GM21529 (cell line): ENCODE data around the gene CSRNP3.
"Not testable (repeated sequence)": the region's sequence is repeated elsewhere in the genome, so short reads cannot be mapped to it uniquely, and the experiment has no call there.

ENCODE experiments used
- ATAC-seq: cut with Tn5 transposase; IDR thresholded peaks from one replicate; pipeline ENCODE4 v1.9.1; 2021; ENCODE audit not compliant: unreplicated experiment

Gene CSRNP3

DNA sequence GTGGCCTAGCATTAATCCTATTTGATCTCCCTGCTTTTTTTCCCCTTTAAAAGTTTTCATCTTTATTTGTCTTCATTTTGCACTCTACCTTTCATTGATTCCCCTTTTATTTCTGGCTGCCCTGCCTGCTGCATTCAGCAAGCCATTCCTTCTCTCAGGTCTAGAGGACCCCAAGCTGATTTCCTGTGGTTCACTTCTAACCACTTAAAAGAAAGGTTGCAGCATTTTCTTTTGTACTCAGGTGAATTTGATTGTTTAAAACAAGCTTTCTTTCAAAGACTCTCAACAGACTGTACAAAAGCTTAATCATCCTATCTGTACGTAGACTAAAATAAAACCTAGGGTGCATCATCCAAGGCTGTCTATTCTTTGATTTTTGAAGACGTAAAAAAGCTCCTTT, 160.3 kb downstream of the CSRNP3 start:
- no peak for ATAC-seq

DNA sequence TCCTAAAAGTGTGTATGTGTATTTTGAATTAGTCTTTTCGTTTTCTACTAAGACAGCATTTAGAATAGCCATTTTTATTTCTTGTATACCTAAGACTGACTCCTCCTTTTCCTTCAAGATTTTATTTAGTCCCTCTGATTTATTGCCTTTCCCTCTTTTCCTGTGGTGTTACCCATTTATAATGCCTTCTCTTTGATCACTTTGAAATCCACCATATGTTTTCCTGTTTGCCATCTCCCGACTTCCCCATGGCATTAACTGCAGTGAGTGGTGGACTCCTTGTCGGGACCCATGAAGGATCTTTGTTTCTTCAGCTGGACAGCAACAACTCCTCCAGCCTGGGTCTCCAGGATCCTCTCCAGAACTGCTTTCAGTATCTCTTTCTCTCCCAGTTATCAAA, 160.7 kb downstream of the CSRNP3 start:
- no peak for ATAC-seq

DNA sequence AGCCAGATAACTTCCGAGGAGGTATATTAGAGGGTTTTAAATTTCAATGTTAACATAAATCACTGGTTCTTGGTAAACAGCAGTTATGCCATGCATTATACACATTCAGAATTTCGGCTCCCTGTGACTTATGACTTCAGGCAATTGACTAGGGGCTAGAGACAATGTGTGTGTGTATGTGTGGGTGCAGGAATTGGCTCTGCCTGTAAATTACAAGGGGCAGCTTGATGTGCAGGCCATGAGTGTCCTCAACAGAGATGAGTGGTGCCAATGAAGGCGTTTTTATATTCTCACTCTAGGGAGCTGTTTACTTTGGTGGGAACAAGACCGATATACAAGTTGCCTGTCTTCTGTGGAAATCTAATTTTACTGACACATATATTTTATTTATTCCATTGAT, 161.6 kb downstream of the CSRNP3 start:
- ATAC-seq: no peak

DNA sequence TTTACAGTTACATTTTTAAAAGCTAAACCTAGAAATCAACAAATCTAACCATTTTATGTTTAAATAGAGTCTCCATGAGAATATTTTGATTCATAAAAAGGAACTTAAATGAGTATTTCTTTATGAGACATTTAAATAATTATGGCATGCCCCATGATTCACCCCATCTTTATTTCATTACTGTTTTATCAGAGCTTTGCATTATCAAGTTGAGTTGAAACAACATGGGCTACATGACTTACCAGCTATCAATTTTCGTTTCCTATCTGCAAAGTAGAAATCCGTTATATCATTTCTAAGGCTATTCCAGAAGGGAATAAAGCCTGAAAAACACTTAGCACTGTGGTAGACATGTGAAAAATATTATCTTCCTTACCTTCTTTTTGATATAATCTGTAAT, 163.1 kb downstream of the CSRNP3 start:
- no peak for ATAC-seq

DNA sequence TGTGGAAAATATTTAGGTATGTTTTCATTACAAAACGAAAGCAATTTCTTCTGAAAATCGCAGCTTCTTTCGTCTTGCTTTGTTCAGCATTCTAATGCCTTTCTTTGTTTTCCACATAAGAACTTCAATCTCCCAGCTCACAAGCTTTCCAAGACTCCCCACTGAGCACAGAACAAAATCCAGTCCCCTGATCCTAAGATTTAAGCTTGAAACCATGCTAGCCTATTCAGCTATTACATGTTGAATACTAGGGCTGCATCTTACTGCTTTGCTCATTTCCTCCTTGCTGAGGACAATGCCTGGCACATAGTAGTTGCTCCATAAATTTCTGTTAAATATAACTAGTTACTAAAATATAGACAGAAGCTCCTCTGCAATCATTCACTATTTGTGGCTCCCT, 163.9 kb downstream of the CSRNP3 start:
- no peak for ATAC-seq

DNA sequence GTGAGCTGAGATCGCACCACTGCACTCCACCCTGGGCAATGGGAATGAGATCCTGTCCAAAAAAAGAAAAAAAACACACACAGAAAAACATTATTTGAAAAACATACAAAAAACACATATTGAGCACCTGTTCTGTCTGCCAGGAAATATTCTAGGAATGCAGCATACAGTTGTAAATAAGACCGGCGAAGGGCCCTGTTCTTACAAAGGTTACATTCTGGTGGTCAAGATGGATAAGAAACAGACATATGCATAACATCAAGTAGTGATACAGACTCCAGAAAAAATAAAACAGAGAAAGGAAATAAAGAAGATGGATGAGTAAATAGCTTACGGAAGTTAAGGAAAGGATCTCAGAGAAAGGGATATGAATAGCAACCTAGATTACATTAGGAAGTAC, 164.8 kb downstream of the CSRNP3 start:
- ATAC-seq: no peak

DNA sequence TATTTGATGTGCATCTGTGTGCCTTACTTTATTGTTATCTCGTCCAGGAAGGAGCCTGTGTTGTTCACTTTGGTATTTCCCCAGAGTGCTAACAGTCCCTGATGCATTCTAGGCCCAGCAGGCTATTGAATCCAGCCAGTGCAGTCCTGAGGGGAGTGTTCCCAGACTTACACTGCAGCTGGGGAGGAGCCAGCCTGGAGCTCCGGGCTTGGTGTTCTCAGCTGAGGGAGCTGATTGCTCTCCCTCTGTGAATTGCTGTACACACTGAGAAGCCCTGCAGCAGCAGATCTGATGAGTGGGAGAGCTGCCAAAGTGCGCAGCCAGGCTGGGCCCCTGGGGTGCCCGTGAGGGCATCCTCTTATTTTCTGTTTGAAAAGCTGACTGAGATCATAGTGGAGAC, 165.4 kb downstream of the CSRNP3 start:
- no peak for ATAC-seq

DNA sequence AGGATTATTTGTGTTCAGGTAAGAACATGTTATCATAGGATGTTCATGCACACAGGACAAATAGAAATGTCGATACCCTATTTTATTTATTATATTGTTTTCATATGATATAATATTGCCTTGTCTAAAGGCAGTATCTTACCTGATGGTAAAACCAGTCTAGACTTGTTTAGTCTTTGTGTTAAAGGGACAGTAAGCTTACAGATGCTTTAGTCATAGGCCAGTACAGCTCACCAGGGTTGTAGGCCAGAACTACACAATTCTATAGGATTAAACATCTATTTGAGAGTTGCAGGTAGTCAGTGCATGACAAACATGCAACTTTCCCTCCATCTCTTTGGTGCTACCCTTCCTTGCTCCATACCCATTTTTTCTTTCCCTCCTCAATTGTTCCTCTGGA, 166.0 kb downstream of the CSRNP3 start:
- no peak for ATAC-seq

DNA sequence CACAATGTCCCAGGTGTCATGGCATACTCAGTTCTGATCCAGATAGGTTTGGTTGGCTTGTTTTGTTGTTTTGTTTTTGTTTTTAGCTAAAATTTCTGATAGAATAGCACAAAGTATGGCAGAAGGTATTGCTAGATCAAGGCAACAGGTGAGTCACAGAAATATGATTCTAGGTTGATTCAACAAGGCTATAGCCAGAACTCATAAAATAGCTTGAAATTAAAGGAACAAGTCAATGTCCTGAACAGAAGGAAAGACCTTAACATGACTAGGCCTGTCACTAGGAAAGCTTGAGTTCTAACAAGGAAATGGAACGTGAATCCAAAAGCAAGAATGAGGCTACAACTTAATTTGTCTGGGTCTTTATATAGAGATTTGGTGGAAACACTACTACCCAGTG, 167.5 kb downstream of the CSRNP3 start:
- no peak for ATAC-seq

DNA sequence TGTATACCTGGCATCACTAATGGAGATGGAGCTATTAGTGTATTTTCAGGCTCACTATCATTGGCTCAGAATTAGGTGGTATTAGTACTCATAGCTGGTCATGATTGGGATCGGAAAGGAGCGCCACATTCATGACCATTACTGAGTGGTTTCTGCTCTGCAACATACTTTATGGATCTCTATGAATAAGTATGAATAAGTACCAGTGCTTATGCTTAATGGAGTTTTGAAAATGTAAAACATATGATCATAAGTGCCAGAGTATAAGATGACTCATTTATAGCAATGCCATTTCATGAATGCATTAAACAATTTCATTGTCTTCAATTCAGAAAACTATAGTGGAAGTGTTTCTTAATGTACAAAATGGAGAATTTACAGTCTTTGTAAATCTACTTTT, 167.9 kb downstream of the CSRNP3 start:
- no peak for ATAC-seq

DNA sequence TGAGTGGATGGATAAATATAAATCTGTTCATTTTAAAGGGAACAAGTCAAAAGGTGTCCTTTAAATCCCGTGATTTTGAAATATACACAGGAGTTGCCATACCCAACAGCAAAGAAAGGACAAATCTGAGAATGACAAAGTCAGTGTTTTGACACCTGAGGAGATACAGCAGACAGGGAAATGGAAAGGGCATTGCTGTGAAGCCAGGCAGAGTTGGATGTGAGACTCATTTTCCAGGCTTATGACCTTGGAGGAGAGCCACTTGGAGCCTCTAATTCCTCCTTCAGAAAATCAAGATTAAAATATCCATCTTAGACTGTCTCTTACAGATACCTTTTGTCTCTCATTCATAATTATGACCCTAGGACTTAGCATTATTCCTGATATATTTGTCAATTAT, 170.0 kb downstream of the CSRNP3 start:
- ATAC-seq: no peak

DNA sequence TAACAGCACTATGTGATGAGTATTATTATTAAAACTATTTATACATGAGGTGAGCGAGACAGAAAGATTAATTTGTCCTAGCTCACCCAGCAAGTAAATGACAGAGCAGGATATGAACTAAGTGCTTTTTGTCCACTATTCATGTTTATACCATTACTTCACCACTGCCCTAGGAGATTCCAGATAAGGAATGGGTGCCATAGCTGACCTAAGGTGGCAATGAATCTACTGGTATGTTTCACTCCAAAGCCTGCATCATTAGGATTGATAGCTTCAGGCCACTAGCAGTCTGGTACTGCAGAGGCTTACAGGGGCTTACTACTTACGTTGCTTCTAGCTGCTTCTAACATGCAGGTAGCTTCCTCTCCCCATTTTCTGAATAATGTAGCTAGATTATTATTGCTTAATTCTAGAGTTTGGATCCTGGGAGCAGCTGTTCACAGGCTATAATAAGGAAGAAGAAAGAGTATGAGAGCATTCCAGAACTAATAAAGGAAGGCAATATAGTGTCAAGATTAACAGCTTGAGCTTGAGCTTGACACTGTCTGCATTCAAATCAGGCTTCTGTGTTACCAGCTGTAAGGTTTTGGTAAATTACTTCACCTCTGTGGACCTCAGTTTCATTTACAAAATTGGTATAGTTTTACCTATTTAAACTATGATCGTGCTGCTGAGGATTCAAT, 170.9 kb downstream of the CSRNP3 start:
- ATAC-seq: no peak

DNA sequence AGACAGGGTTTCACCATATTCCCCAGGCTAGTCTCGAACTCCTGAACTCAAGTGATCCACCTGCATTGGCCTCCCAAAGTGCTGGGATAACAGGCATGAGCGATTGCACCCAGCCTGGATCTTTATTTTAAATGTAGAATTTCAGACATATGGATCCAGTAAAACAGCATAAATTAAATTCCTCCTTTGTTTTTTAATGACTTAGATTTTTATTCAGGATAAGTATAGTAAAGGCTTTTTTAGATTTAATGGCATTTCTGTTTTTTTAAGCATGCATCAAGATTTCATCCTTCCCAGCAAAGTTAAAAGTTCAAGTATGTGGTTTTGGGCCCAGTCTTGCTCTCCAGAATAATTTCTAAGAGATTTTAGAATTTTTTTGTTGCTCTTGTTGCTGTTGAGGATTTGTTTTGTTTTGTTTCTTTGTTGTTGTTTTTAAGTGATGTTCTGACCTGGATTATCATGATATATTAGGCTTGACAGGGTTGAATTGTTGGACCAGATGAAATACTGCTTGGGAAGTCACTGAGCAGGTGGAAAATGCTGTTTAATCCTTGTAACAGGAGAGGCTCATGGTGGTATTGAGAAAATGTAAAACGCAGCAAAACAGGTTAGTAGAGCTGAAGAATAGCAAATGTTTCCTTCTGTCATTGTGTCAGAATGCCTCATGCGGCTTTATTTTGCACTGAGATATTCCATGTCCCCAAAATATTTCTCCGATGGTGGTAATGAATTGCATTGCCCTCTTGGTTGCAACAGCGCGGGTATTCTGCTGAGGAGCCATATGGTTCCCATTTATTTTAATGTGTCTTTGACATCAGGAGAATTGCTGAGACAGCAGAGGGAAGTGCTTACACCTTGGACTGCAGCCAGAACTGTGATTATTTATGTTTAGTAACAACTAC, 176.7 kb downstream of the CSRNP3 start:
- ATAC-seq: no peak

DNA sequence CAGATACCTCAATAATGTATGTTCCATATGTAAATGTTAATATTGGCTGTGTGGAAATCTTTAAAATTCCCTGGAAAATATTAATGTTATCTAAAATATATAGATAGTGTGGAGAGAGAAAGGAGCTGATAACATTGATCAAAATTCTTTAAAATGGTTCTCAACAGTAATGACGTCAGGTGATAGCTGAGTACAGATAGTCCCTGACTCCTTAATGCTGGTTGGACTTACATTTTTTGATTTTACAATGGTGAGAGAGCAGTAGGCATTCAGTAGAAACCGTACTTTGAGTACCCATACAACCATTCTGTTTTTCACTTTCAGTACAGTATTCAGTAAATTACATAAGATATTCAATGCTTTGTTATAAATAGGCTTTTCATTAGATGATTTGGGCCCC, 177.9 kb downstream of the CSRNP3 start:
- ATAC-seq: no peak

DNA sequence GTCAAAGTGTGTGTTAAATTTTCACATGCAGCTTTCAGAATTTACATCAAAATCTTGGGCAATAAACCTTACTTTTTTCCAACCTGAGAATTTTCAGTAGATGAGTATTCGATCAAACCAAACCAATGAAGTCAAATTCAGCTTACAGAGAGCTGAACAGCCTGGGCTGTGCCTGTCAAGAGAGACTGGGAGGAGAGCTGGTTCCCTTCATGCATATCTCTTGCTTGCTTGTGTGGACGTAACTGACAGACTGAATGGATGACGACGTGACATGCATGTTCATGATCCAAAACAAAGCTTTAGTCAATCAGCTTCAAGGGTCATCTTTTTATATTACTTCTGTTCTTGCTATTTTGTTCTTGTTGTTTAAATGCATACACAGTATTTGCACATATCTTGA, 179.3 kb downstream of the CSRNP3 start:
- no peak for ATAC-seq

DNA sequence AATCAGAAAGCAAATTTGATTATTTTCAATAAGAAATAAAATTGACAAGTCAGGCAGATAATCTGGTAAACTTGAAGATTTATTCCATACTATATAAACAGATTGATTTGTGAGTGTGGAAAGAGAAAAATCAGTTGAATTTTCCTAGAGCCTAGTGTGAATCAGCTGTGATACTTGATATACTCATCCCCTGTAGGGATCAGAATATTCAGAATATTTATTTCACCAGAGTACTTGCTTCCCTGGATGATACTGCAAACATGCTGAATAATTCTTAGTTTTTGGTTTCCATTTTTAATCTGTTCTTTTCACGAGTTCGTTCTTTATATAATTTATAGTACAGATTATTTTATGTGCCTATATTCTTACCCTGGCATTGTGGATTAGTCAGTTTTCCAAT, 181.7 kb downstream of the CSRNP3 start:
- ATAC-seq: no peak

DNA sequence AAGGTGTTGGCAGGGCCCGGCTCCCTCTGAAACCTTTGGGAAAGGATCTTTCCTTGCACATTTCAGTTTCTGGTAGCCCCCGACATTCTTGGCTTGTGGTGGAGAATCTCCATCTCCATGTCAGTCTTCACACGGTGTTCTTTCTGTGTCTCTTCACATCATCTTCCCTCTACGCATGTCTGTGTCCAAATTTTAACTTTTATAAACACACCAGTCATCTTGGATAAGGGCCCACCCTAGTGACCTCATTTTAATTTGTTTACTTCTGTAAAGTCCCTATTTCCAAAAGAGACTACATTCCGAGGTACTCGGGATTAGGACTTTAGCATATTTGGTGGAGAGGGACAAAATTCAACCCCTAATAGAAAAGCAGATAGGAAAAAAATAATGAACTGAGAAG, 186.2 kb downstream of the CSRNP3 start:
- no peak for ATAC-seq

DNA sequence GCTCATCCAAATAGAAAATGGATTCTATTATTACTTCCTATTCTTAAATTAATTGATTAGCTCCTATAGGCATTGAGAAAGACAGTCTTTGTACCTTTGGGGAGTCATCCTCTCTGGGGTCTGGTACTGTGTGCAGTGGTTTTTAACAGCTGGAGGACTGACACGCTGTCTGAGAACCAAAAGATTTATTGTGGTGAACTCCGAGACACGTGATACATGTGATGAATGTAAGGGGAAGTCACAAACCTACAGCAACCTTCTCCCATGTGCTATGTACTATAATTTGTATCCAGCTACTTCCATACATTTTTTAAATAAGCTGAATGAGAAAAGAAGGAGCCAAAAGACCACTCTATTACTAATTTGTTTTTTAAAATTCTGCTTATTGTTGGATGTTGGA, 190.9 kb downstream of the CSRNP3 start:
- peak; percentile 78 for ATAC-seq

DNA sequence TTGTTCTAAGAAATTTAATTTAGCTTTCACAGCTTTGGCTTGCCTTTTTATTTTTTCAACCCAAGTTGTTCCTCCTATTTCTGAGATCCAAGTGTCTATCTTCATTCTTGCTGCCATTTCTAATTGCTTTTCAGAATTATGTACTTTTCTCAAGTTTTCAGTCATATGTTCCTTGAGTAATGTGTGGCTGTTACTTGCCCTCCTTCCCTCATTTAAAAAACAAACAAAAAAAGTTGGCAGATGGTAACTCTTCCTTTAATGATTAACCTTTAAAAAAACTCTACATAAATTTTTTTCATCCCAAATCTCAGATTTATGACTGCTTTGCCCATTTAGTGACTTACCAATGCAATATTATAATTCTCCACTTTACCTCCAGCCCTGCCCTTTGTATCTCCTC, 193.2 kb downstream of the CSRNP3 start:
- no peak for ATAC-seq

DNA sequence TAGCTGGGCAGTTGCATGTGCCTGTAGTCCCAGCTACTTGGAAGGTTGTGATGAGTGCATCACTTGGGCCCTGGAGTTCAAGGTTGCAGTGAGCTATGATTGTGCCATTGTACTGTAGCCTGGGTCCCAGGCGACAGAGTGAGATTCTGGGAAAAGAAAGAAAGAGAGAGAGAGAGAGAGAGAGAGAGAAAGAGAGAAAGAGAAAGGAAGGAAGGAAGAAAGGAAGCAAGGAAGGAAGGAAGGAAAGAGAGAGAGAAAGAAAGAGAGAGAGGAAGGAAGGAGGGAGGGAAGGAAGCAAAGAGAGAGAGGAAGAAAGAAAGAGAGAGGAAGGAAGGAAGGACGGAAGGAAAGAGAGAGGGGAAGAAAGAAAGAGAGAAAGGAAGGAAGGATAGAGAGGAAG, 196.1 kb downstream of the CSRNP3 start:
- ATAC-seq: no peak

DNA sequence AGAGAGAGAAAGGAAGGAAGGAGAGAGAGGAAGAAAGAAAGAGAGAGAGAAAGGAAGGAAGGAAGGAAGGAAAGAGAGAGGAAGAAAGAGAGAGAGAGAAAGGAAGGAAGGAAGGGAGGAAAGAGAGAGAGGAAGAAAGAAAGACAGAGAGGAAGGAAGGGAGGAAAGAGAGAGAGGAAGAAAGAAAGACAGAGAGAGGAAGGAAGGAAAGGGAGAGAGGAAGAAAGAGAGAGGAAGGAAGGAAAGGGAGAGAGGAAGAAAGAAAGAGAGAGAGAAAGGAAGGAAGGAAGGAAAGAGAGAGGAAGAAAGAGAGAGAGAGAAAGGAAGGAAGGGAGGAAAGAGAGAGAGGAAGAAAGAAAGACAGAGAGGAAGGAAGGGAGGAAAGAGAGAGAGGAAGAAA, 196.6 kb downstream of the CSRNP3 start:
- not testable (repeated sequence) for ATAC-seq

DNA sequence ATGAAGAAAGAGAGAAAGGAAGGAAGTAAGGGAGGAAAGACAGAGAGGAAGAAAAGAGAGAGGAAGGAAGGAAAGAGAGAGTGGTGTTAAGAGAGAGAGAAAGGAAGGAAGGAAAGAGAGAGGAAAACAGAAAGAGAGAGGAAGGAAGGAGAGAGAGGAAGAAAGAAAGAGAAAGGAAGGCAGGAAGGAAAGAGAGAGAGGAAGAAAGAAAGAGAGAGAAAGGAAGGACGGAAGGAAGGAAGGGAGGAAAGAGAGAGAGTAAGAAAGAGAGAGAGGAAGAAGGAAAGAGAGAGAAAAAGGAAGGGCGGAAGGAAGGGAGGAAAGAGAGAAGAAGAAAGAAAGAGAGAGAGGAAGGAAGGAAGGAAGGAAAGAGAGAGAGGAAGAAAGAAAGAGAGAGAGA, 197.1 kb downstream of the CSRNP3 start:
- no peak for ATAC-seq

DNA sequence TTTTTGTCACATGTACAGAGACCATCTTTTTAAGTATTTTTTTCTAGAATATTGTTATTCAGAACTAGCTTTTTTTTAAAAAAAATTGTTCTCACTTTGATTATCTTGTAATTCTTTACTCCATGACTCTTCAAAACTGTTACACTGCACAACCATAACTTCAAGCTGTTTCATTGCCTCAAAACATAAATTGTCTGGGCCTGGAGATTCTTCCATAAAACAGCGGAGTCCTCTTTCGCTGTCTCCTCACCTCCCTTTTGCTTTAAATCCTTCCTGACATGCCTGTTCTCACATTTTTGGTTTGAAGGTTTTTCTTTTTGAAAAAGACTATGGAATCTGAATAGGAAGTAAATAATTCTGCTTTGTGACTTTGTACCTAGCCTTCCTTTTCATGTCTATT, 197.9 kb downstream of the CSRNP3 start:
- ATAC-seq: no peak
